ENCODE results near the gene ZNF772.

The ZNF772 gene

GRCh38 chr19:57435062-57435978 lies 42.0 kb downstream of the ZNF772 start, which contains the start of gene ZNF749:
Gene ZNF749 (plus strand): TSS chr19:57435325. CDS start chr19:57435579, 254 bp downstream.
- peak; percentile 91 for DNase-seq (ENCODE audit: low read depth in 1 of 2, low spot score in 1 of 2)

GRCh38 chr19:57434386-57435061 lies 42.8 kb downstream of the ZNF772 start:
- DNase-seq (ENCODE audit: low read depth in 1 of 2, low spot score in 1 of 2), result no peak

GRCh38 chr19:57421037-57421436 lies 56.3 kb downstream of the ZNF772 start:
- no peak for DNase-seq (ENCODE audit: low read depth in 1 of 2, low spot score in 1 of 2)

- DNase-seq (ENCODE audit: low read depth in 1 of 2, low spot score in 1 of 2), result no peak
These were observed 57.9 kb downstream of the ZNF772 start for GRCh38 chr19:57419439-57419838.
